GM03348 (cell line): Measurements from ENCODE around the gene TDO2.
"Not testable (repeated sequence)": the region's sequence is repeated elsewhere in the genome, so short reads cannot be mapped to it uniquely, and the experiment has no call there.

Source experiments
- DNase-seq: peaks from one replicate; pipeline ENCODE4 v3.0.0; 2012; ENCODE audit warnings: low spot score

The TDO2 gene

DNA sequence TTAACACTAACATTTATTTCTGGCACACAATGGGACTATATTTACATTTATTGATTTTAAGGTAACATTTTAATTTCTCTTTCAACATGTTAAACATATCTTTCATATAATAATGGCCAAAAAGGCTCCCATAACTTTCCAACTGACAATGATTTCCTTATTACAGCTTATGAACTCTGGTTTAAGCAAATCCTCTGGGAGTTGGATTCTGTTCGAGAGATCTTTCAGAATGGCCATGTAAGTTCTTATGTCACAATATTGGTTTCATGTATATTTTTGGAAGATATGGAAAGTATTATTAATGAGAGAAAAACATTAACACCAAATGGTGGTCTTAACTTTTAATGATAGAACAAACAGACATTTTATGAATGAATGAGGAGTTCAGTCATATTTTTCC lies 4.1 kb downstream of the TDO2 start:
- DNase-seq: no peak

GRCh38 chr4:155908187-155909139 lies 5.0 kb downstream of the TDO2 start:
- DNase-seq: no peak

- no peak for DNase-seq
Measured at GRCh38 chr4:155909615-155910226, 6.2 kb downstream of the TDO2 start.

DNA sequence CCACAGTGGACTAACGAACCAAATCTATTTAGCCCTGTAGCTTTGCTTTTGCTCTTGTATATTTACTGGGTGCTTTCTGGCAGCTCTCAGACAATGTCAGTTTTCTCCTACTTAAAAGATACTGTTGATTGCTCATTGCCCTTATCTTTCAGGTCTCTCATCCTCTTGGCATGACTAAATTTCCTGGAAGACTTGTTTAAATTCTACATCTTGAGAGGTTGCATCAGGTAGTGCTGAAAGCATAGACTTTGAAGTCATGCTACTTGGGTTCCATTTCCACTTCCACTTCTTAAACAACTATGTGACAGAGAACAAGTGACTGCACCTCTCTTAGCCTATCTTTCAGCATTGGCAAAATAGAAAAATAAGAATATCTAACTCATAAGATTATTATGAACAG lies 8.4 kb downstream of the TDO2 start:
- no peak for DNase-seq

DNA sequence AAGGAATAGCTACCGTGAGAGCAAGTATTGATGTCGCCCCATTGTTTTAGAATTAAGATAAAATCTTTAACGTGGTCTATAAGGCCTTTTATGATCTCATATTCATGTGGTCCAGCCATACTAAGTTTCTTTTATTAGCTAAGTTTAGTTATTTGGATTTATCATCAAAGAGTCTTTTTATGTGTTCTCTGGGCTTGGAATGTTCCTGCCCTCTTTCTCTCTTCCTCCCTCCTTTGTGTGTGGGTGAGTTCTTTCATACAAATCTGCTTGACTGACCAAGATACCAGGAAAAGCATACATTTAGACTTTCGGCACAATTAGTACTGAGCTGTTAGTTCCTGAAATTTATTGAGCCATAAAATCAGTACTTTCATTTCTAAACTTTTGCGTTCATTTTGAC lies 11.3 kb downstream of the TDO2 start:
- no peak for DNase-seq

DNA sequence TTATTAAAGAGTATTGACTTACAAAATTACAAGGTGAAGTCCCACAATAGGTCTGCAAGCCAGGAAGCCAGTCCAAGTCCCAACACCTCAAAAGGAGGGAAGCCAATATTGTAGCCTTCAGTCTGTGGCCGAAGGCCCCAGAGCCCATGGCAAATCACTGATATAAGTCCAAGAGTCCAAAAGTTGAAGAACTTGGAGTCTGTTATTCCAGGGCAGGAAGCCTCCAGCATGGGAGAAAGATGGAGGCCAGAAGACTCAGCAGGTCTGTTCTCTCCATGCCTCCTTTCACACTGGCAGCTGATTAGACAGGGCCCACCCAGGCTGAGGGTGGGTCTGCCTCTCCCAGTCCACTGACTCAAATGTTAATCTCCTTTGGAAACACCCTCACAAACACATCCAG lies 18.1 kb downstream of the TDO2 start:
- DNase-seq: no peak

- DNase-seq: no peak
Measured at GRCh38 chr4:155924637-155925036, 21.1 kb downstream of the TDO2 start.

DNA sequence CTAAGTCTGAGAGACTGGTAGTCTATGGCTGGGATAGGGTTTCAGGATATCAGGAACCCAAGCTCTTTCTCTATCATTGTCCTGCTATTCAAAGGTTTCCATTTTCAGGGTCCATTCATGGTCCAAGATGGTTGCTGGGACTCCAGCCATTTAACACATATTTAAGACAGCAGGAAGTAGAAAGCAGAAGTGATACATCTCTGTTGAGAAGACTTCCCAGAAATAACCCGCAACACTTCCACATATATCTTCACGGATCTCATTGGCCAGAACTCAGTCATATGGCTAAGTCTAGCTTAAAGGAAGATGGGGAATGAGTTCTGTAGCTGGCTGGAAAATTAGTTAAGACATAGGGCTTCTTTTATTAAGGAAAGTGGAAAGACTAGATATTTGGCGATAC lies 26.3 kb downstream of the TDO2 start:
- DNase-seq: no peak

- DNase-seq: no peak
Measured at GRCh38 chr4:155930330-155930729, 26.8 kb downstream of the TDO2 start.

DNA sequence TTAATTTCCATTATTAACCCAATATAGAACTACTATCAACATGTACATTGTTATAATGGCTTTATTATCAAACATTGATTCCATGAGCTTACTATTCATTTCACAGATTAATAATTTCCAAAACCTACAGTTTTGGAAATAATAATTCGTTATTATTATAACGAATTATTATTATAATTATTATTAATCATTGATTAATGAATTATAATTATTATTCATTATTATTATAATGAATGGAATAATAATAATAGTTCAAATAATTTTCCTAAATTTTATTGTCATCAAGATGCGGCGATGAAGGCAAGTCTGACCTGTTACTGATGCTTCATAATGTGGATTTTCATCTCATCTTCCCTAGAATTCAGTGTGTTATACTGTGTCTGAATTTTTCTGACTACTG lies 28.1 kb downstream of the TDO2 start:
- DNase-seq: no peak

- not testable (repeated sequence) for DNase-seq
Measured at GRCh38 chr4:155934634-155935033, 31.1 kb downstream of the TDO2 start.

- DNase-seq: no peak
Measured at GRCh38 chr4:155935389-155935986, 32.0 kb downstream of the TDO2 start.

- DNase-seq: no peak
Measured at GRCh38 chr4:155941085-155941790, 37.7 kb downstream of the TDO2 start.

DNA sequence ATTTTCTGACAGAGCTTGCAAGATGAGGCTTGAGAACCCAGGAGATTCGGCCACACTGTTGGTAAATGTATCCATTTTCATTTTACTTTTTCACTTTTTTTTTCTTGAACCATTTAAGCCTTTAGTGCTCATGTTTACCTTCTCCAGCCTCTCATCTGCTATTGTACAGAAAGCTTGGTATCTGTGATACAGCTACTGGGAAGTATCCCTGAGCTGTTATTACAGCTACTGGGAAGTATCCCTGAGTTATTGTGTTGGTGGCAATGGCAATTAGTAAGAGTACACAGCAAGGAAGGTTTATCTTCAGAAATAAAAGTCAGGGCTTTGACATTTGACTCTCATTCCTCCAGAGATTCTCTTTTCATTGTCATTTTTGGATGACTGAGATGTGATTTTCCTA lies 38.3 kb downstream of the TDO2 start:
- DNase-seq: no peak

- no peak for DNase-seq
Measured at GRCh38 chr4:155943605-155944291, 40.3 kb downstream of the TDO2 start.

GRCh38 chr4:155944516-155944915 lies 41.0 kb downstream of the TDO2 start:
- DNase-seq: peak; percentile 12

- peak; percentile 3 for DNase-seq
Measured at GRCh38 chr4:155946486-155946885, 43.0 kb downstream of the TDO2 start.

- peak; percentile 2 for DNase-seq
Measured at GRCh38 chr4:155948541-155948940, 45.0 kb downstream of the TDO2 start.

- DNase-seq: no peak
Measured at GRCh38 chr4:155950461-155950860, 47.0 kb downstream of the TDO2 start.

DNA sequence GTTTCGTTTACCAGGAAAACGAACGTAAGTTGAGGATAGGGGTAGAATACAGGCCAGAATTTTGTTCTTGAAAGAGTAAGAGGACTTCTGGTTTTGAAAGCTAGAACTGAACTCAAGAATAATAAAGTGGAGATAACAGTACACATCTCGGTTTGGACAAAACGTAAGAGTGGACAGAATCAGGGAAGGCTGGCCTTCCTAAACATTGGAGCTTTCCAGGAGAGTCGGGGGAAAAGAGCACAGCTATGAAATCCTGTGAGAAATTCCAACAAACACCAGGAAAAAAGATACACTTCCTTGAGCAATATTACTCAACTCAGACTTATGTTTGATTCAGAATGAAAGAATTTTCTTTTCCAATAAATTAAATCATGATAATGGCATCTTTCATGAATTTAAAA lies 49.0 kb downstream of the TDO2 start:
- peak; percentile 41 for DNase-seq

- peak; percentile 89 for DNase-seq
Measured at GRCh38 chr4:155953151-155954117, 49.9 kb downstream of the TDO2 start, which contains the start of gene CTSO. Gene CTSO, minus strand, starts transcription at chr4:155953866. Its CDS starts 19 bp downstream, at chr4:155953847.
